ENCODE measurements around the gene ARG2.

DNA sequence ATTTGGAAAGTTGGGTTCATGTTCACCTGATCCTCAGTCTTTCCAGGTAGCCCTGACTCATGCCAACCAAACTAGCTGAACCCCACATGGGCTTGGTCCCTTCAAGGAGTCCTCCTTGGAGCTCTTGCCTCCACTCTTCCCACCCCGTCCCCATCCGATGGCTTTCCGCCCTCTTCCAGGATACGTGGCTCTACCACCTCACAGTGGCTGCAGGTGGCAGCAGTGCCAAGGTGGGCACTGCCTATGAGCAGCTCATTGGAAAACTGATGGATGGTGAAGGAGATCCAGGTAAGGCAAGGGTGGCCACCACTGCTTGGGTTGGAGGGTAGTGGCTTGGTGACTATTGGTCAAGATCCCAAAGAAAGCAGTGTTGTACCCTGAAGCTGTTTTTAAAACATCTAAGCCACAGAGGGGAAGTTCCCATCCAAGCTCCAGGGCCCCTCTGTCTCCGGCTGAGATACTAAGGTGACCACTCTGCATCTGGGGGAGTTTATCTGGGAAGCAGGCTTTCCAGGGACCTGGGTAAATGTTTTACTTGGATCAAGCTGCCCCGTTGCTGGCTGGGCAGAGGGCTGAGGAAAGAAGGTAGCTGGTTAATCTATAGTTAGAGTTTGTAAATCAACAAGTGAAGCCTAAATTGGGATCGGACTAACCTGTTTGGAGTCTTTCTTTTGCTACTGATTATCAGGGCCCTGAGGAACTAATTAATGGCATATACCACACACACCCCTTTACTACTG, 43.3 kb upstream of the ARG2 start:
- TF ChIP-seq, protein P1, sequence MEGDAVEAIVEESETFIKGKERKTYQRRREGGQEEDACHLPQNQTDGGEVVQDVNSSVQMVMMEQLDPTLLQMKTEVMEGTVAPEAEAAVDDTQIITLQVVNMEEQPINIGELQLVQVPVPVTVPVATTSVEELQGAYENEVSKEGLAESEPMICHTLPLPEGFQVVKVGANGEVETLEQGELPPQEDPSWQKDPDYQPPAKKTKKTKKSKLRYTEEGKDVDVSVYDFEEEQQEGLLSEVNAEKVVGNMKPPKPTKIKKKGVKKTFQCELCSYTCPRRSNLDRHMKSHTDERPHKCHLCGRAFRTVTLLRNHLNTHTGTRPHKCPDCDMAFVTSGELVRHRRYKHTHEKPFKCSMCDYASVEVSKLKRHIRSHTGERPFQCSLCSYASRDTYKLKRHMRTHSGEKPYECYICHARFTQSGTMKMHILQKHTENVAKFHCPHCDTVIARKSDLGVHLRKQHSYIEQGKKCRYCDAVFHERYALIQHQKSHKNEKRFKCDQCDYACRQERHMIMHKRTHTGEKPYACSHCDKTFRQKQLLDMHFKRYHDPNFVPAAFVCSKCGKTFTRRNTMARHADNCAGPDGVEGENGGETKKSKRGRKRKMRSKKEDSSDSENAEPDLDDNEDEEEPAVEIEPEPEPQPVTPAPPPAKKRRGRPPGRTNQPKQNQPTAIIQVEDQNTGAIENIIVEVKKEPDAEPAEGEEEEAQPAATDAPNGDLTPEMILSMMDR (IDR thresholded peaks at IDR 0.05; ENCODE audit: low read length) = no peak
- TF ChIP-seq EZH2phosphoT487 (IDR thresholded peaks at IDR 0.05; ENCODE audit: low read length) = no peak
- no peak for TF ChIP-seq EZH2 (optimal IDR thresholded peaks at IDR 0.05; ENCODE audit: low read depth, low read length)
